ENCODE data around the gene CXCL11.

The CXCL11 gene

GRCh38 chr4:76074993-76075600 is 39.2 kb upstream of the CXCL11 start:
- Histone ChIP-seq H3K79me1 (ENCODE audit: low read length) (no peaks in the 10 kb centered on the region), H3K27ac (ENCODE audit: low read depth, low read length) (no peak overlapping the region), H3K79me2 (ENCODE audit: control insufficient read depth, insufficient read depth, low read length, poor library complexity) (no peaks in the 10 kb centered on the region), H4K12ac (ENCODE audit: low read depth, low read length) (no peak overlapping the region), H4K91ac (ENCODE audit: low read depth, low read length) (no peak overlapping the region), H3K9ac (ENCODE audit: low read length) (no peak overlapping the region), H2AFZ (ENCODE audit: insufficient read depth, low read length, poor library complexity) (no peak overlapping the region), H2BK120ac (ENCODE audit: insufficient read depth, low read length, poor library complexity) (no peak overlapping the region), H3K36me3 (ENCODE audit: control insufficient read depth in 1 of 2, insufficient read depth in 2 of 2, low read length in 2 of 2) (no peaks in the 10 kb centered on the region), H2AK5ac (ENCODE audit: low read length) (no peak overlapping the region), H3K23ac (ENCODE audit: low read length) (no peak overlapping the region), H3K27me3 (ENCODE audit: insufficient read depth, low read length) (no peaks in the 10 kb centered on the region), H2BK12ac (ENCODE audit: low read length) (no peak overlapping the region), H3K14ac (ENCODE audit: low read length) (no peak overlapping the region), H3K4ac (ENCODE audit: low read depth, low read length) (no peak overlapping the region), H3K18ac (ENCODE audit: low read length) (no peak overlapping the region), H3K4me3 (ENCODE audit: low read depth, low read length) (no peak overlapping the region), H3K4me2 (ENCODE audit: low read length) (no peak overlapping the region), H2BK5ac (ENCODE audit: low read depth, low read length, poor library complexity) (no peak overlapping the region), H3K4me1 (ENCODE audit: control insufficient read depth in 1 of 2, insufficient read depth in 2 of 2, low read length in 2 of 2) (no peaks in the 10 kb centered on the region), H4K8ac (ENCODE audit: low read depth, low read length) (no peak overlapping the region), H3K9me3 (ENCODE audit: insufficient read depth, low read depth, low read length) (no peaks in the 10 kb centered on the region)
- no CpG with 5 or more reads among the region's 4 CpGs for WGBS (ENCODE audit: extremely low coverage, insufficient coverage, insufficient read length)
- no peak for DNase-seq

- H2BK12ac ChIP-seq (ENCODE audit: low read length), result no peak within 1 kb of the TSS
- no peak within 1 kb of the TSS for H3K18ac ChIP-seq (ENCODE audit: low read length)
- no peak within 1 kb of the TSS for H3K27ac ChIP-seq (ENCODE audit: low read depth, low read length)
- H3K9me3 ChIP-seq (ENCODE audit: insufficient read depth, low read depth, low read length), result no peaks in the 10 kb centered on the region
- no peak within 1 kb of the TSS for H2BK5ac ChIP-seq (ENCODE audit: low read depth, low read length, poor library complexity)
- no peak within 1 kb of the TSS for H3K14ac ChIP-seq (ENCODE audit: low read length)
- no peaks in the 10 kb centered on the region for H3K79me2 ChIP-seq (ENCODE audit: control insufficient read depth, insufficient read depth, low read length, poor library complexity)
- no peak for DNase-seq
- no peak within 1 kb of the TSS for H3K23ac ChIP-seq (ENCODE audit: low read length)
- H4K91ac ChIP-seq (ENCODE audit: low read depth, low read length), result no peak within 1 kb of the TSS
- no peak within 1 kb of the TSS for H2BK120ac ChIP-seq (ENCODE audit: insufficient read depth, low read length, poor library complexity)
- no peaks in the 10 kb centered on the region for H3K4me1 ChIP-seq (ENCODE audit: control insufficient read depth in 1 of 2, insufficient read depth in 2 of 2, low read length in 2 of 2)
- H3K27me3 ChIP-seq (ENCODE audit: insufficient read depth, low read length), result no peaks in the 10 kb centered on the region
- no peak within 1 kb of the TSS for H3K4ac ChIP-seq (ENCODE audit: low read depth, low read length)
- WGBS (ENCODE audit: extremely low coverage, insufficient coverage, insufficient read length), result no CpG with 5 or more reads among the region's 1 CpG
- H3K4me2 ChIP-seq (ENCODE audit: low read length), result no peak within 1 kb of the TSS
- H4K8ac ChIP-seq (ENCODE audit: low read depth, low read length), result no peak within 1 kb of the TSS
- H3K4me3 ChIP-seq (ENCODE audit: low read depth, low read length), result no peak within 1 kb of the TSS
- no peak within 1 kb of the TSS for H2AFZ ChIP-seq (ENCODE audit: insufficient read depth, low read length, poor library complexity)
- no peak within 1 kb of the TSS for H3K9ac ChIP-seq (ENCODE audit: low read length)
- no peaks in the 10 kb centered on the region for H3K79me1 ChIP-seq (ENCODE audit: low read length)
- H2AK5ac ChIP-seq (ENCODE audit: low read length), result no peak within 1 kb of the TSS
- H4K12ac ChIP-seq (ENCODE audit: low read depth, low read length), result no peak within 1 kb of the TSS
- H3K36me3 ChIP-seq (ENCODE audit: control insufficient read depth in 1 of 2, insufficient read depth in 2 of 2, low read length in 2 of 2), result no peaks in the 10 kb centered on the region
Observed at GRCh38 chr4:76074468-76074867, 38.6 kb upstream of the CXCL11 start, which contains the start of gene ART3. ART3 (plus strand) TSS chr4:76074709; CDS start chr4:76075890, 1,181 bp downstream.

- Histone ChIP-seq H3K23ac (ENCODE audit: low read length) (no peak overlapping the region), H4K12ac (ENCODE audit: low read depth, low read length) (no peak overlapping the region), H3K14ac (ENCODE audit: low read length) (no peak overlapping the region), H3K9me3 (ENCODE audit: insufficient read depth, low read depth, low read length) (no peaks in the 10 kb centered on the region), H3K18ac (ENCODE audit: low read length) (no peak overlapping the region), H3K4me2 (ENCODE audit: low read length) (no peak overlapping the region), H3K27me3 (ENCODE audit: insufficient read depth, low read length) (no peaks in the 10 kb centered on the region), H3K4me1 (ENCODE audit: control insufficient read depth in 1 of 2, insufficient read depth in 2 of 2, low read length in 2 of 2) (no peaks in the 10 kb centered on the region), H3K9ac (ENCODE audit: low read length) (no peak overlapping the region), H4K8ac (ENCODE audit: low read depth, low read length) (no peak overlapping the region), H3K79me2 (ENCODE audit: control insufficient read depth, insufficient read depth, low read length, poor library complexity) (no peaks in the 10 kb centered on the region), H3K4ac (ENCODE audit: low read depth, low read length) (no peak overlapping the region), H2BK12ac (ENCODE audit: low read length) (no peak overlapping the region), H2AK5ac (ENCODE audit: low read length) (no peak overlapping the region), H2AFZ (ENCODE audit: insufficient read depth, low read length, poor library complexity) (no peak overlapping the region), H3K79me1 (ENCODE audit: low read length) (no peaks in the 10 kb centered on the region), H3K27ac (ENCODE audit: low read depth, low read length) (no peak overlapping the region), H2BK120ac (ENCODE audit: insufficient read depth, low read length, poor library complexity) (no peak overlapping the region), H3K36me3 (ENCODE audit: control insufficient read depth in 1 of 2, insufficient read depth in 2 of 2, low read length in 2 of 2) (no peaks in the 10 kb centered on the region), H2BK5ac (ENCODE audit: low read depth, low read length, poor library complexity) (no peak overlapping the region), H3K4me3 (ENCODE audit: low read depth, low read length) (no peak overlapping the region), H4K91ac (ENCODE audit: low read depth, low read length) (no peak overlapping the region)
- WGBS (ENCODE audit: extremely low coverage, insufficient coverage, insufficient read length), result no CpG with 5 or more reads among the region's 4 CpGs
- peak in 1 of 2 donors; percentile 4 for DNase-seq
Observed at GRCh38 chr4:76072760-76073159, 36.9 kb upstream of the CXCL11 start.

- DNase-seq, result peak; percentile 76 to 92
- H2AK5ac ChIP-seq (ENCODE audit: low read length), result no peak overlapping the region
- no peak overlapping the region for H3K23ac ChIP-seq (ENCODE audit: low read length)
- no peaks in the 10 kb centered on the region for H3K9me3 ChIP-seq (ENCODE audit: insufficient read depth, low read depth, low read length)
- no CpG with 5 or more reads among the region's 2 CpGs for WGBS (ENCODE audit: extremely low coverage, insufficient coverage, insufficient read length)
- no peak overlapping the region for H3K4me3 ChIP-seq (ENCODE audit: low read depth, low read length)
- no peak overlapping the region for H4K8ac ChIP-seq (ENCODE audit: low read depth, low read length)
- no peak overlapping the region for H3K27ac ChIP-seq (ENCODE audit: low read depth, low read length)
- H2BK120ac ChIP-seq (ENCODE audit: insufficient read depth, low read length, poor library complexity), result no peak overlapping the region
- no peak overlapping the region for H2BK5ac ChIP-seq (ENCODE audit: low read depth, low read length, poor library complexity)
- no peaks in the 10 kb centered on the region for H3K4me1 ChIP-seq (ENCODE audit: control insufficient read depth in 1 of 2, insufficient read depth in 2 of 2, low read length in 2 of 2)
- H4K12ac ChIP-seq (ENCODE audit: low read depth, low read length), result no peak overlapping the region
- no peaks in the 10 kb centered on the region for H3K36me3 ChIP-seq (ENCODE audit: control insufficient read depth in 1 of 2, insufficient read depth in 2 of 2, low read length in 2 of 2)
- H4K91ac ChIP-seq (ENCODE audit: low read depth, low read length), result no peak overlapping the region
- H3K4ac ChIP-seq (ENCODE audit: low read depth, low read length), result no peak overlapping the region
- H3K9ac ChIP-seq (ENCODE audit: low read length), result no peak overlapping the region
- H2AFZ ChIP-seq (ENCODE audit: insufficient read depth, low read length, poor library complexity), result no peak overlapping the region
- H3K4me2 ChIP-seq (ENCODE audit: low read length), result no peak overlapping the region
- no peaks in the 10 kb centered on the region for H3K79me1 ChIP-seq (ENCODE audit: low read length)
- no peak overlapping the region for H2BK12ac ChIP-seq (ENCODE audit: low read length)
- no peaks in the 10 kb centered on the region for H3K79me2 ChIP-seq (ENCODE audit: control insufficient read depth, insufficient read depth, low read length, poor library complexity)
- no peak overlapping the region for H3K18ac ChIP-seq (ENCODE audit: low read length)
- H3K14ac ChIP-seq (ENCODE audit: low read length), result no peak overlapping the region
- H3K27me3 ChIP-seq (ENCODE audit: insufficient read depth, low read length), result no peaks in the 10 kb centered on the region
Observed at GRCh38 chr4:76067652-76068286, 31.9 kb upstream of the CXCL11 start.

All from trophoblast cell (in vitro differentiated cells and primary cell).